ENCODE results near the gene TLR10.
"Not testable (repeated sequence)": the region's sequence is repeated elsewhere in the genome, so short reads cannot be mapped to it uniquely, and the experiment has no call there.

Gene TLR10

DNA sequence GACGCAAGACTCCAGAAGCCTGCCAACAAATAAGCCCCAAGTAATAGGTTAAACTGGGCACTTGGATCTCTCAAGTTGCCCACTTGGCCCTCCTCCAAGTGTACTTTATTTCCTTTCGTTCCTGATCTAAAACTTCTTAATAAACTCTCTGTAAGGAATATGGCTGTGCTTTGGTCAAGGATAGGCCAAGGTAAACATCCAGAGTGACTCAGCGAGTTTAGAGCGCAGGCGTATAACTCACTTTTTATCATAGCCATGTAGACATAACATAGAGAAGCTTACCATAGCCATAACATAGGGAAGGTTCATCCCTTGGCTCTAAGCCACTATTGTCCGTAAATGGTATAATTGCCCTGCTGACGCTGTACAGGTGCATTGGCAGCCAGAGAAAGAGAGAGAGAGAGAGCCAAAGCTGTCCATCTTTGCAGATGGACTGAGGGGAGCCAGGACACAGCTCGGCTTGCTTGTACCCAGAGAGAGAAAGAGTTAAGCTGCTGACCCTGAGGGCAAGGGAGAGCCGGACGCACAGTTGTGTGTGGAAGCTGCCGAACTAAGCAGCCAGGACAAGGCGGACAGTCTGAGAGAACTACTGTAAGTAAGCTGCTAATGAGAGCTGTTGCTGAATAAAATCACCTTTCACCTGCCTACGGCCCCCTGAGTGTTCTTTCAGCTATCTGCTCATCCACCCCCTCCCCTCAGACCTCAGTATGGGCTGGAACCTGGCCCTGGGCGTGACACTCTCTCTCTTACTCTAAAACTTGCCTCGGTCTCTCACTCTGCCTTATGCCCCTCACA is 20.0 kb upstream of the TLR10 start:
- no peak for DNase-seq

DNA sequence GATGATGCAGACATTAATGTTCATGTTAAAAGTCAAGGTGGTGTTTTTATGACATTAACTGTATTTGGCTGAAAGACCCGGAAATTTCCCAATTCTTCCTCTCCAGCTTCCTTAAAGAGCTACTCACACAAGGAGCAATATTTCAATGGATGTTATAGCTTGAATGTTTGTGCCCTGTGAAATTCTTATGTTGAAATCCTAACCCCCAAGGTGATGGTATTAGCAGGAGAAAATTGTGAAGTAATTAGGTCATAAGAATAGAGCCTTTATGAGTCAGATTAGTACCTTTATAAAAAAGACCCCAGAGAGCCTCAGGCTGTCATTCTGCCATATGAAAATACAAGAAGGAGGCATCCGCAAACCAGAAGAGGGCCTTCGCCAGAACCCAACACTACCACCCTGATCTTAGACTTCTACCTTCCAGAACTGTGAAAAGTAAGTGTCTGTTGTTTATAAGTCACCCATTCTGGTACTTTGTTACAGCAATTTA is 18.2 kb upstream of the TLR10 start:
- DNase-seq = no peak

DNA sequence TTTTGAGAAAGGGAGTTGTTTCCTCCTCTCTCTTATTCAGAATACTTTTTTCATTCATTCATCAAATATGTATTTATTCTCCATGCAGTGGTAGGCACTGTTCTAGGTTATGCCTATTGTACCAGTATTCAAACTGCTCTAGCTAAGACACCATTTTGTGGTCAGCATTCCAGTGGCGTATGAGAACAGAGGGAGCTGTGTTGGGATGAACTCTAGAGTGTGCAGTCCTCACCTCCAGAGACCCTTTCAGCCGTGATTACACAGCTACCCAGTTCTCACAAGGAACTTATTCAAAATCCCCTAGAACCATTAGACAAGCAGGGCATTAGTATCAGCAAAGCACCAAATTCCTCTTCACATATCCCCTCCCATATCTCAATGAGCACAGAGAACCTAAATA is 17.6 kb upstream of the TLR10 start:
- no peak for DNase-seq

DNA sequence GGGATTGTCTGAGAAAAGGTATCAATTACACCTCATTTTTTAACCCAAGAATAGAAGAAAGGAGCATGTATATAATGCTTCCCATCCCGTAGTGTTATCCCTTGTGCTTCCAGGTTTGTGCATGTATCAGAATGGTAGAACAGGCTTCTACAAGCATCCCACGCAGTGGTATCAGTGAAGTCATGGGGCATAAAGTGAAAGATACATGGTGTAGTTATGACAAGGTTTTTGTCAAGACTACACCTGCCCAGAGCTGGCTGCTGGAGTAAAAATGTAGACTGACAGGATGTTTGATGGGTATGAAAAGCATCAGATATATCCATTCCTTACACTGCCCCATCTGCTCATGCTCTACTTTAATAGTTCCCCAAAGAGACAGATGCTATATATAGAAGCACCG is 12.3 kb upstream of the TLR10 start:
- no peak for DNase-seq

DNA sequence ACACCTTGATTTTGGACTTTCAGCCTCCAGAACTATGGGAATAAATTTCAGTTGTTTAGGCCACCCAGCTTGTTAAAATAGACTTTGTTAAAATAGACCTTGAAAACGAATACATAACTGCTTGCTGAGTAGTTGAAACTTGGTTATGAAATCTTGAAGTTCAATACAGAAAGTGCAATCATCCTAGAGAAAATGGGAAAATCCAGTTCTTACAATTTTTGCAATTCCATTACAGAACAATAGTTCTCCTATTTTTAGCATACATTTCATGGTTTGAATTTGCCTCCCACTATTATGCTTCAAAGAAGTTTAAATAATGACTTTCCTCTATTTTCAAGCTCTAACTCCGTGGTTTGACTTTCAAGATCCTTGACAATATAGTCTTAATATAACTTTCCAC is 11.3 kb upstream of the TLR10 start:
- no peak for DNase-seq

DNA sequence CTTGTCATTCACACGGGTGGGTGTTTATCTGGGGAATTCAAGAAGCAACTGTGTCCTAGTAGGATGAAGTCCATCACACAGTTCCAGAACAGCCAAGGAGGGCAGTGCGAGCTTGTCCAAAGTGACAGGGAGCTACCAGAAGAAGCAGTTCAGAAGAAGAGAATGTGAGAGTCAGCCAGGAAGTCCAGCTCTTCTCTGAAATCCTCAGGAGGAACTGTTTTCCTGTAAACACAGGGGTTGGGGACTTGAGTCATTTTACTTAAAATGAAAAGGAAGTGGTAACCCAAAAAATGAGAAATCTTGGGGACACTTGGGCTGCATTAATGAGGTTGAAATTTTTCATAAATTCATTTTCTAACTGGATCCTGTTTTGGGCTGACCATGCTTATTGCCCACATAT is 8.2 kb upstream of the TLR10 start:
- DNase-seq = no peak

DNA sequence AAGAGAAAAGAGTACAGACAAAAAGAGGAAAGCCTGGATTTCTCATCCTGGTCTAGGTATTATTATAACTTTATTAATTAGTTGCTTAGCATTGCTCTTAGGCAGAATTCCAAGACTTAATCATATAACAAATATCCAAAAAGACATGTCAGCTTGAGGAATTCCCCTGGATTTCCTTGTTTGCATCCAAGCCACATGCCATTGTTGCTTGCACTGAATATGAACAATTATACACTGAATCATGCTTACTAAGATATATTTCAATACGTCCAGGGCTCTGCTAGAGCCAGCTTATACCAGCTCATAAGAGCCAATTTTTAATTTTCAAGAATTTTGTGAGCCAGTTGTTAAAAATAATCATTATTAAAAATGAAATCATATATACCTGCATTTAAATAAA is 5.5 kb upstream of the TLR10 start:
- no peak for DNase-seq

DNA sequence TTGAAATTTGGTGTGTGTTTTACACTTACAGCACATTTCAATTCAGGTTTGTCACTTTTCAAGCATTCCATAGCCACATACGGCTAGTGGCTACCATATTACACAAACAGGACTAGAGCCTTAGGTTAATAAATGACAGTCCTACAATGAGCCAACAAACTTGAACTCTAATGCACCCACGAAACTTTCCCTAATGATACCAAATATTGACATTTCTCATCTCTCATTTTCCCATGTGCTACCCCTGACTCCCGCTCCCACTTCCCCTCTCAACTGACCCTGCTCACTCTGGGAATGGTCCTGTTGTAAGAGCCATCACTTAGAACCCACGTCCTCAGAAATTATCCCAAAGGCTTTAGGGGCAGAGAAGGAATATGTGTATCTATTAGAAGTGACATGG is 4.9 kb upstream of the TLR10 start:
- no peak for DNase-seq

DNA sequence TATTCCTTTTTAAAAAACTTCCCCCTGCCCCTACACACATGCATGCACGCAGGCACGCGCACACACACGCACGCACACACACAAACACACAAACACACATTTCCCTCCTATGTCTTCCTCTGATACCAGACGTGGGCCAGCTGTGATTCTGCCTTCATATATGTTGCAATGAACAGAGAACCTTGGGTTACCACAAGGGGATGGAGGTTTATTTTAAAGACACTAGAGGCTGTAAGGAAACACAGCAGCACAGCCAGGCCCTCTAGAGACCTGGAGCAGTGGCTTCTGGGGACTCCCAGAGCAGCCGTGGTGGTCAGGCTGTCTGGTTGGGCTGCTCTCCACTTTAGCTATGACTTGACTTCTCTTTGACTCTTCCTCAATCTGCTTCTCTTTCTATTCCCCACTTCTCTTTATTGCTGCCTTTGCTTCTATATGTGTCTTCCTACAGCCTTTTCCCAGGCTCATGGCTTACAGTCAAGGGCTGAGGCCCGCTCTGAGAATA is 3.2 kb upstream of the TLR10 start:
- DNase-seq = no peak

DNA sequence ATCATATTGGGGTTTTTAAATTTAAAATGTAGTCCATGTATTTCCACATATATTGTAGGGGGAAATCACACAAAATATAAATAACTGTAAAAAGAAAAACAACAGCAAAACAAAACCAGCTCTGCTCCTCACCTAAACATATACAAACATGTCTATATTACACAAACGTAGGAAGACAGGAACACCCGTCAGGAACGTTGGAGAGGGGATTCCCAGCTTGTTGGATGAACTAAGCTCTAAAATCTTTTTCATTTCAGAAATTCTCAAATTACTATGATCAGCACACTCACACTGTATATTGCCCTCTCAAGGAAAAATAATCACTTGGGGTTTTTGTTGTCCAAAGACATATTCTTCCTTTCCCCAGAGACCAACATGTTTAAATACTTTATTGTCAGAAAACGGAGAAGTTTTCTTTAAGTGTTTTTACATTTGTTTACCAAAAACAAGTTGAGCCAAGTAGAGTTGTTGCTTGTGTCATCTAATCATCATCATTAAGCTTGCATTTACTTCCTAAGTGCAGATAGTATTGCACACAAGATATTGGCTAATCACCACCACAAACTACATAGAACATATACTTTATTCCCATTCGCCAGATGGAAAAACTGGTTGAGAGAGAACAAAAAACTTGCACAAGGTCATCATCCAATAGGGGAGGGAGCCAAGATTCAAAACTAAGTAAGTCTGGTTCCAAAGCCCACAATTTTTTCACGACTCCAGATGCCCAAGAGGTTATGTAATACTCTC is 2.4 kb upstream of the TLR10 start:
- no peak for DNase-seq

DNA sequence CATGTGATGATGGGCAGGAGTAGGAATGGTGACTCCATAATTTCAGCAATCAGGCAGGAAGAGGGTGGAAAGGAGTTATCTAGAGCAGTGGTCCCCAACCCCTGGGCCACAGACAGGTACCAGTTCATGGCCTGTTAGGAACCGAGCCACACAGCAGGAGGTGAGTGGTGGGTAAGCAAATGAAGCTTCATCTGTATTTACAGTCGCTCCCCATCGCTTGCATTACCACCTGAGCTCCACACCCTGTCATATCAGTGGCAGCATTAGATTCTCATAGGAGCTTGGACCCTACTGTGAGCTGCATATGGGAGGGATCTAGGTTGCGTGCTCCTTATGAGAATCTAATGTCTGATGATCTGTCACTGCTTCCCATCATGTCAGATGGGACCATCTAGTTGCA is 1.4 kb upstream of the TLR10 start:
- DNase-seq = no peak

DNA sequence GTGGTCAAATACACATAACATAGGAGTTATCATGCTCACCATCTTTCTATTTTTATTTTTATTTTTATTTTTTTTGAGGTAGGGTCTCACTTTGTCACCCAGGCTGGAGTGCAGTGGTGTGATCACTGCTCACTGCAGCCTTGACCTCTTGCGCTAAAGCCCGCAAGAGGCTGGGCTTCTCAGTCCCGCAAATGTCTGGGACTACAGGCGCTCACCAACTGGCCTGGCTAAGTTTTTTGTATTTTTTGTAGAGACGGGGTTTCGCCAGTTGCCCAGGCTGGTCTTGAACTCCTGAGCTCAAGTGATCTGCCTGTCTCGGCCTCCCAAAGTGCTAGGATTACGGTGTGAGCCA is 295 bp upstream of the TLR10 start:
- no peak for DNase-seq

DNA sequence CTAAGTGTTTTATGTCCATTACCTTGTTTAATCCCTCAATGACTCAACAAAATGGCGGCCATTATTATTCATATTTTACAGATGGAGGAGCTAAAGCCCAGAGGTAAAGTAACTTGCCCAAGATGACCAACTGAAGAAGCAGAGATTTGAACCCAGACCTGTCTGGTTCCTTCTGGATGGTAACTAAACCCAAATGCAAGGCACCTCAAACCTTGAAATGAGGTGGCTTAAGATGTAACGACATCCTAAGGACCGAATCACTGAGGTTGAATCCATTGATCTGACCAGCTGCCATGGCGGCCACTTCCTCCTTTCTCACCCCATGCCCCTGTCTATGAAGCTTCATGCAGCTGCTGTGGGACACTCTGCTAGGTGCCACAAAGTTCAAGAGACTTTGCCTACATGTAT is 932 bp downstream of the TLR10 start:
- DNase-seq = no peak

DNA sequence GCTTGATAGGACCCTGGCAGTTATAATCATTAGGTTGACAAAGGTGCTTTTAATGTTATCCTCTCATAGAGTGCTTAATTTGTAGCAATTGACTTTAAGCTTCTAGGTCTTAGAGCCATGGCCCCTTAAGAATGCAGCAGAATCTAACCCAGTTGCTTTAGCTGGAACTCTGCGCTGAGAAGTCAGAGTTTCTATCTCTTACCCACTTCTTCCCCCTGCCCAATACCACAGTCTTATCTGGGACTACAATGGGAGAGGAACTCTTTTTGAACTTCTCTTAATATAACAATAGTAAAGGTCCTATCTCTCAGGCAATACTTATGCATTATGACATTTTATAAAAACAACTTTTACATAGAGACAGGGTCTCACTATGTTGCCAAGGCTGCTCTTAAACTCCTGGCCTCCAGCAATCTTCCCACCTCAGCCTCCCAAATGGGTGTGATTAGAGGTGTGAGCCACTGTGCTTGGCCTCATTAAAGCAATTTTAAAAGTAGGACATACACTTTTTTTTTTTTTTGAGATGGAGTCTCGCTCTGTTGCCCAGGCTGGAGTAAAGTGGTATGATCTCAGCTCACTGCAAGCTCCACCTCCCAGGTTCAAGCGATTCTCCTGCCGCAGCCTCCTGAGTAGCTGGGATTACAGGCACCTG is 1.8 kb downstream of the TLR10 start:
- DNase-seq = no peak

DNA sequence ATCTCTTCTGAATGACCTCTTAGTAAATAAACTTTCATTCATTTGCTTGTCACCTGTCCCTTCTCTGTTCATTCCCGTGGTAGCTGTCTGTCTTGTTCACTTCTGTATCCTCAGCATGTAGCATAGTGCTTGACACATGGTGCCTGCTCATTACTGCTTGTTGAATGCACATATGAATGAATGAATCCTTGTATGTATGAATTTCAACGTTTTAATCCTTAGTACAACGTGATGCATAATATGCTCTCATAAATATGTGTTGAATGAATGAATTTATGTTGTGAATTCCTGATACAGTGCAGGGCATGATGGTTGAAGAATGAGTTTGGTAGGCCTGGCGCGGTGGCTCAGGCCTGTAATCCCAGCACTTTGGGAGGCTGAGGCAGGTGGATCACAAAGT is 3.0 kb downstream of the TLR10 start:
- no peak for DNase-seq

DNA sequence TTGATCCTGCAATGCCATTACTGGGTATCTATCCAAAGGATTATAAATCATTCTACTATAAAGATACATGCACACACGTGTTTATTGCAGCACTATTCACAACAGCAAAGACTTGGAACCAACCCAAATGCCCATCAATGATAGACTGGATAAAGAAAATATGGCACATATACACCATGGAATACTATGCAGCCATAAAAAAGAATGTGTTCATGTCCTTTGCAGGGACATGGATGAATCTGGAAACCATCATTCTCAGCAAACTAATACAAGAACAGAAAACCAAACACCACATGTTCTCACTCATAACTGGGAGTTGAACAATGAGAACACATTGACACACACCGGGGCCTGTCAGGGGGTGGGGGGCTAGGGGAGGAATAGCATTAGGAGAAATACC is 4.9 kb downstream of the TLR10 start:
- not testable (repeated sequence) for DNase-seq

DNA sequence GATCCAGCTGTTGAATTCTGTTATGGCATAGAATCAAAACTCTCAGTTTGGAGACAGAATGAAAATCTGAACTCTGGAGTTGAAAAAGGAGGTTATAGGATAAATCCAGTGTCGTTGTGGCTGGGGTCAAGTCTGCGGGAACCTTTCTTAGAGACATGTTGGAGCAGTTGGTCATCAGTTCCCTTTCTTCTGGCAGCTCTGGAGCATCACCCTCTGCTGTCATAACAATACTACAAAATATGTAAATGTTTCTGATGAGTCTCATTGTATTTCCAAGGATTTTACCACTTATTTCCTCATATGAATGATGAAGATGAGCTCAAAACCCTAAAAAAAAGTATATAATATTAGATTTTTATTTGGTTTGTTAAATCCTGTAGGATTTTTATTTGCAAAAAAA is 7.5 kb downstream of the TLR10 start:
- DNase-seq = no peak

DNA sequence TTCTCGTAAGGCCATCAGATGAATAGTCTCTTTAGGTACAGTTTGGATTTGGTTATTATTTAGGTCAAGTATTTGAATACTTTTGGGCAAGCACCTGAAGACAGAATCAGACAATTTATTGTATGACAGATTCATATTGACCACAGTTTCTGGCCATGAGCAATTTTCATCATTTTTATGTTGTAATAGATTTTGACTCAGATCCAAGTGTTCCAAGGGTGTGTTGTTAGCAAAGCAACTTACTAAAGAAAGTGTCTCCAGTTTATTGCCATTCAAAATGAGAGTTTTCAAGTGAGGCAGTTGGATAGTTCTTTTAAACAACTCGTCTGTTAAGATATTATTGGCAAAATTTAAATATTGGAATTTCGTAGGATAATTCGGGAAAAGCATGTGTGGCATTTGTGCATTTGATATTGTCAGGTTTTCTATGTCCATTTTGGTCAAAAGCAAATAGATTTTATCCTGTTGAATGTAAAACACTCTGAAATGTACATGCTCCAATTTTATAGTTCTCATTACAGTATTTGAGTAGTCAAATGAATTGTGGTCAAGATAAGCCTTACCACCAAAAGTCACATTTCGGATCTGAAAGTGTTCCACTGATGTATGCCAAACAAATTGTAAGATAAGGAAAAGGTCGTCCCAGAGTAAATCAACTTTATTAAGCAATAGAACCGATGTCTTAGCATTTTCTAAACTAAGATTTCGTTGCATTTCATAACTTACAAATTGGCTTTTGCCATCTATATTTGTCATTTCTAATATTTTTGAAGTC is 8.4 kb downstream of the TLR10 start:
- no peak for DNase-seq

DNA sequence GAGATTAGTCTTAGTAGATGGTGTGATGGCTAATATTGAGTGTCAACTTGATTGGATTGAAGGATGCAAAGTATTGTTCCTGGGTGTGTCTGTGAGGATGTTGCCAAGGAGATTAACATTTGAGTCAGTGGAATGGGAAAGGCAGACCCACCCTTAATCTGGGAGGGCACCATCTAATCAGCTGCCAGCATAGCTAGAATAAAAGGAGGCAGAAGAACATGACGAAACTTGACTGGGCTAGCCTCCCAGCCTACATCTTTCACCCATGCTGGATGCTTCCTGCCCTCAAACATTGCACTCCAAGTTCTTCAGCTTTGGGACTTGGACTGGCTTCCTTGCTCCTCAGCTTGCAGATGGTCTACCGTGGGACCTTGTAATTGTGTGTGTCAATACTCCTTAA is 12.5 kb downstream of the TLR10 start:
- not testable (repeated sequence) for DNase-seq

DNA sequence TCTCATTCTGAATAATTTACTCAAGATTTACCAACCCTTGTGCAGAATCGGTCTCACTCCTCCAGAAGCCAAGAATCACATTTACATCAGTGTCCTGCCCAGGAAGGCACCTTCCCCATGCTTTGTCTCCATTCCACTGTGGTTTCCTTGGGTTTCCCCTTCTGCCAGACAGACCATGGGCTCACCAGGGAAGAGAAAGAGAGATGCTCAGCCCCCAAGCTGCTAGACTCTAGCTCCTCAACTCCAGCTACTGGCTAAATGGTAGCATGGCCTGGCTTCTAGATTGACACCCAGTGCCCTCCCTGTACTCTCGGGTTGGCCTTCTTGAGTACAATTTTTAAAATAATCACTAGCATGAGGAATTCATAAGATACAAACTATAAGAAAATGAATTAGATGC is 12.9 kb downstream of the TLR10 start:
- DNase-seq = no peak

DNA sequence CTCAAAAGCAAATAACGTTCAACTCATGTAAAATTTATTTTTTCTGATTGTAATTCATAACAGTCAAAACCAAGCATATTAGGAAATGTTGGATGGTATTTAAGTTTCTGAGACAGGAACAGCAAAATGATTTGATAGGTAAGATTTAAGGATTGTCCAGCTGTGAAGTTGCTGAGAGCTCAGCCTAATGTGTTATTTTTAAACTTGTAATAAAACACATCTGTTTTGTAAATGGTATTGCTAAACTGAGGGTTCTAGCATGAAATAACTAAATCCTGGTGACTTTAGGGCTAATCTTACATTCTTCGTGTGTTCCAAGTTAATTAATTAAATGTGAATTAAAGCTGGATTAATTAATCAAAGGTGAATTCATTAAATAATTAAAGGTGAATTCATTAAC is 13.3 kb downstream of the TLR10 start:
- no peak for DNase-seq

DNA sequence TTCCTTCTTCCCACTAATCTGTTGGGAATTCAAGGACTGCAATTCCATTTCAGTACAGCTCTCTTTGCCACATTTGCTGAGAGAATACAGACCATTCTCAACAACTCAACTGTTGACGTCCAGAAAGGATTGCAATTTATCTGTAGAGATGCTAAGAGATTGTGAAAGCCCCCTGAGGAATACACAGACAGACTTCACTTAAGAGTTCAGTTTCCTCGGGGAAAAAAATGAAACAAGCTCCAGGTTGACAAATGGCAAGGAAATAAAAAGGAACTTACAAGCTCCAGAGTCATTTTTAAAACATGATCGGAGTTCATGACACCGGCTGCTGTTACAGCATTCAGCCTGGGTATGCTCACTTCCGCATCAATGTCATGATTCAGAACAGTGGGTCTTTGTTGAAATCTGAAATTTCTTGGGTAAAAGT is 13.8 kb downstream of the TLR10 start:
- no peak for DNase-seq

DNA sequence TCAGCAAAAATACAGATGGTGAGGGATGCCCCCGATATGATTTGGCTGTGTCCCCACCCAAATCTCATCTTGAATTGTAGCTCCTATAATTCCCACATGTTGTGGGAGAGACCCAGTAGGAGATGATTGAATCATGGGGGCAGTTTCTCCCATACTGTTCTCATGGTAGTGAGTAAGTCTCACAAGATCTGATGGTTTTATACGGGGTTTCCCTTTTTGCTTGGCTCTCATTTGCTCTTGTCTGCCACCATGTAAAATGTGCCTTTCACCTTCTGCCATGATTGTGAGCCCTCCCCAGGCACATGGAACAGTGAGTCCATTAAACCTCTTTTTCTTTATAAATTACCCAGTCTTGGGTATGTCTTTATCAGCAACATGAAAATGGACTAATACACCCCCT is 15.8 kb downstream of the TLR10 start:
- not testable (repeated sequence) for DNase-seq

All from NCI-H1105 treated with DMSO at 0.1 percent for 48 hours (cell line).